Stimulated activated CD8-positive, alpha-beta memory T cell treated with anti-CD3 and anti-CD28 coated beads, Interleukin-12 subunit alpha, Interleukin-12 subunit beta, amount 100 ng/mL, for 24 hours (primary cell): ENCODE measurements around the gene RPL5.
"Not testable (repeated sequence)": the region's sequence is repeated elsewhere in the genome, so short reads cannot be mapped to it uniquely, and the experiment has no call there.

Experiments used
- DNase-seq: peaks from one replicate; pipeline ENCODE4 v3.0.0-alpha.2; 2020; ENCODE audit errors: extremely low read depth

RPL5 gene

DNA sequence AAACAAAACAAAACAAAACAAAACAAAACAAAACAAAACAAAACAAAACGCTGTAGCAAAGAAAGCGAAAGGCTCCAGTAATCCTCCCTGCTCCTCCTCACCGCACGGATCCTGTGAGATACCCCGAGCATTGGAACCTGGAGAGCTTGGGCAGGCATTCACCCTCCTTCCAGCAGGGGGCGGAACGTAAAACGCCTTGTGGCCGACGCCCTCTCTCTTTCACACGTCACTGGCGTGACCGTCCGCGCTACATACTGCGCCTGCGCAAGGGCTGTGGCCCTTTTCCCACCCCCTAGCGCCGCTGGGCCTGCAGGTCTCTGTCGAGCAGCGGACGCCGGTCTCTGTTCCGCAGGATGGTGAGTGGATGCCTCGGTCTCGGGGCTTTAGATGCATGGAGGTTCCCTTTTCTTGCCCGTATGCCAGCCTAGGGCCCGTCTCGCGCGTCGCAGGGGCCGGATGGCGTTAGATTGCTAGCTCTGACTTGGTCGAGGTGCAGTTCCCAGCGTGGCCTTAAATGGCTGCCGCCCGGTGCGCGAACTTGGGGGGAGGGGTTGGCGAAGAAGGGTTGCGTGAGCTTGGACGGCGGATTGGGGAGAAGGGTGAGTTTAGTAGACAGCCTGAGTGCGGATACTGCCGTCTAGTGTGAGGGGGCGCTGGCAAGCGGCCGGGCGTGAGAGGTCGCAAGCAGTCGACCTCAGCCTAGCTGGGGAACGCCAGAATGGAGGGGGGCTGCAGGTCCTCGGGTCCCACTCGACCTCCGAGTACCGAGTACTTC lies at the start of gene RPL5:
Gene RPL5, plus strand, starts transcription at position 279 of the 775 bp plus-strand sequence. Its CDS starts 75 bp downstream, at position 354.
- DNase-seq: peak; percentile 93

DNA sequence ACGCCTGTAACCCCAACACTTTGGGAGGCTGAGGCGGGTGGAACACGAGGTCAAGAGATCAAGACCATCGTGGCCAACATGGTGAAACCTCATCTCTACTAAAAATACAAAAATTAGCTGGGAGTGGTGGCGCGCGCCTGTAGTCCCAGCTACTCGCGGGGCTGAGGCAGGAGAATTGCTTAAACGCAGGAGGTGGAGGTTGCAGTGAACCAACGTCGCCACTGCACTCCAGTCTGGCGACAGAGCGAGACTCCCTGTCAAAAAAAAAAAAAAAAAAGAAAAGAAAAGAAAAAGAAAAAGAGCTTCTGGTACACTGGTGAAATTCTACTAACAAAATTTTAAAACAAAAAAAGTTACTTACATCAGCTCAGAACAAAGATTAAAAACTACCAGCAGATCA lies 48.3 kb upstream of the RPL5 start:
- not testable (repeated sequence) for DNase-seq

DNA sequence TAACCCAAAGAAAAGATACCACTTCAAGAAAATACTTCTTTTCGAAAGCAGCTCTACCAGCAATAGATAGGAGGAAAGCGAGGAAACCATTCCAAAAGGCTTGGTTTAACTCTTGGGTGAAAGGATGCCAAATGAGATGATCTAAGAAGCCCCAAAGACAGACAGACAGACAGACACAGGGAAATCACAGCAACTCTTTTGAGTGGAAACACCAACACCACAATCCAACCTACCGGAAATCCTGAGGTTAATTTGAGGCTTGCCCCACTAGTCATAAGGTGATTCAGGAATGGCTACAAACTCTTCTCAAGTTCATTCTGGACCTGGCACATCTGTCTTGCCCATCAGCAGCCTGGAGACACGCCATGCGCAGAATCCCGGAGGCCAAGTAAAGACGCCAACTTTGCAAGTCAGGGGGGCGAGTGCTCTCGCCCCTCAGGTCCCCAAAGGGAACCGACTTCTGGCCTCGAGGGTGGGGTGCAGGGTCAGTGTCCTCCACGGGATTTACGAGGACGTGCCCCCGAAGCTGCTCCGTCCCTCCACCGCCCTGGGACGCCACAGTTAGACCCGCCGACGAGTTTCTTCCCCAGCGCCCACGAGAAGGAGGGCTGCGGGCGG lies 47.7 kb upstream of the RPL5 start:
- no peak for DNase-seq

DNA sequence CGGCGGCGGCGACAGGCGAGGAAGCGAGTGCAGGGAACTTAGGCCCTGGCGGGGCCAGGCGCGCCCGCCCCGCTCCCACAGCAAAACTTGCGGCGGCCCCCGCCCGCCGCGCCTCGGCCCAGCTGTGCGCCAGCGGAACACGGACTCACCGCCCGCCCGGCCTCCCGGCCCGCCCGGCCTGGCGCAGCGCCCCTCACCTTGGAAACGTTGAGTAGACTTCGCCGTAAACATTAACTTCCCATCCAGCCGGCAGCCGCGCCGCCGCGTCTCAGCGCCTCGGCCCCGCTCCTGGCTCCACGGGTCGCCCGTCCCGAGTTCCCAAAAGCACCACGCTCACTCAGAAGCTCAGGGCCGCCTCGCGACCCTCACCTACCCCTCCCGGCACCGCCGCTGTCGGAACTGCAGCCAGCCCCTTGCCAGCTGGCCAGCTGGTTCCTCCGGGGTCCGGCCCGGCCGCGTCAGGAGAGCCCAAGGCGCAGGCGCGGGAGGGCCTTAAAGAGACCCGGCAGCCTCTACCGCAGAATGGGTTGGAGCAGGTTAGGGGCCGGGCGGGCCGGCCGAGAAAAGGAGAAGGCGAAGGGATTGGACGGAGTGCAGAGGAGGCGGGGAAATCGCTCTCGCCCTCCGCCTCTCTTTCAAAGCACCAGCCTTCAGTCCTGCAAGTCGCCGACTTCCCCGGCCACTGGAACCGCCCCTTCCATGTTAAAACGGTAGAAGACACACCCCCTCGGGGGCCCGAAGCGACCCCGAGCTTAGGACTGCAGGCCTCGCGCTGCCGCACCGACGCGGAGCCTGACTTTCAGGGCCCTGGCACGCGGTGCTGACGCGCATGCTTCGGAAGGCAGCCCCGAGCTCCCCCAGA lies 47.0 kb upstream of the RPL5 start, which contains the start of gene EVI5:
Gene EVI5, minus strand, starts transcription at position 470 of the 862 bp plus-strand sequence. CDS start 48,562 bp downstream, outside the sequence.
- peak; percentile 39 for DNase-seq

DNA sequence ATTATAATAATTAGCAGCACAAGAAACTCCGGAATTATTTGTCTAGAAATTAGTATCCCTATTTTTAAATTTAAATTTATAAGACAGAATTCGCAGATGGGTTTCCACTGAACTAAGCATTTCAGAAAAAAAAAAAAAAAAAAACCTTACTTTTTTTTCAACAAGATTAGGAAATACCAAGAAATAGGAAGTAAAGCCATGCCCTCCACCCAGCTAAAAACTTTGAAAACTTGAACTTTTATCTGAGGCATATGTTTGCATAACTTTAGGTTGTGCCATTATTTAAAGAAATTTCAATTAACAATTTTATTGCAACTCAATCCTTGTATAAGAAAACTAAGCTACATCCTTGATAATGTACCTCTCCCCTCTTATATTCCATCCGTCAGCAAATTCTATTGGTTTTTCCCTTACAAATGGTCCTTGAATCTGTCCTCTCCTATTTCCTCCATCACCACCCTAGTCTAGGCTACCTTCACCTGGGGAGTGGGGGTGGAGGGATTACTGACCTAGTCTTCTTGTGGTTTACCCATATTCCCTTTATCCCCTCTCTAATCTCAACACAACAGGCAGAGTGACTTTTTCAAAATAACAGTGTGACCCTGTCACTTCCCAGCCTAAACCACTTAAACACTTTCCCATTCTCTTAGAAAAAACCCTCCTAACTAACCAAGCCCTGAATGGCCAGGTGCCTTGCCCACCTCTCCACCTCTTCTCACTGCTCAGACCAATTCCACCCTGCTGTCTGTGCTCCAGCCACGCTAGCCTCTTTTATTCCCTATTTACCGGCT lies 45.5 kb upstream of the RPL5 start:
- no peak for DNase-seq

DNA sequence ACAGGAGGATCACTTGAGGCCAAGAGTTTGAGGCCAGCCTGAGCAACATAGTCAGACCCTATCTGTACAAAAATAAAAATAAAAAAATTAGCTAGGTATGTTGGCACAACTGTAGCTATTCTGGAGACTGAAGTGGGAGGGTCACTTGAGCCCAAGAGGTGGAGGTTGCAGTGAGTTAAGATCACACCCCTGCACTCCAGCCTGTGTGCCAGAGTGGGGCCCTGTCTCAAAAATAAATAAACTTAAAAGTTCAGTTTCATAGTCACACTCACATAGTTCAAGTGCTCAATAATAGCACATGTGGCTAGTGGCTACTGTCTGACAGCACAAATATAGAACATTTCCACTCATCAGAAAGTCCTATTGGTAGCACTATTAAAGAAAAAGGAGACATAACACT lies 41.8 kb upstream of the RPL5 start:
- DNase-seq: no peak

DNA sequence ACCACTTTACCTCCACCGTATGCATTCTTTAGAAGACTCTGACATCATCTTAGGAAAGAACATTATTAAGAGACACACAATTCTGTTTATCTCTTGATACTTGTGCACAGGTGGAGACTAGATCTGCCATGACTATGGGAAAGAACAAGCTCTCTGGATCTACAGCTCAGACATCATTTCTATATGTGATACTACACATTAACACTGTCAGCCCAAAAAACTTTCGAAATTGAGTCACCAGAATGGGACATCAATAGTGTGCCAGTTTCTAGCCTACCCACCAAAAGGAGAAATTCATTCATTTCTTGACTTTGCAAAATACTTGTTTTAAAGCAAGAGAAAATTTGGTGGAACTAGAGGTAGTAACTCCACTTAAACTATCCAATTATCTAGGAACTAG lies 41.0 kb upstream of the RPL5 start:
- DNase-seq: no peak

DNA sequence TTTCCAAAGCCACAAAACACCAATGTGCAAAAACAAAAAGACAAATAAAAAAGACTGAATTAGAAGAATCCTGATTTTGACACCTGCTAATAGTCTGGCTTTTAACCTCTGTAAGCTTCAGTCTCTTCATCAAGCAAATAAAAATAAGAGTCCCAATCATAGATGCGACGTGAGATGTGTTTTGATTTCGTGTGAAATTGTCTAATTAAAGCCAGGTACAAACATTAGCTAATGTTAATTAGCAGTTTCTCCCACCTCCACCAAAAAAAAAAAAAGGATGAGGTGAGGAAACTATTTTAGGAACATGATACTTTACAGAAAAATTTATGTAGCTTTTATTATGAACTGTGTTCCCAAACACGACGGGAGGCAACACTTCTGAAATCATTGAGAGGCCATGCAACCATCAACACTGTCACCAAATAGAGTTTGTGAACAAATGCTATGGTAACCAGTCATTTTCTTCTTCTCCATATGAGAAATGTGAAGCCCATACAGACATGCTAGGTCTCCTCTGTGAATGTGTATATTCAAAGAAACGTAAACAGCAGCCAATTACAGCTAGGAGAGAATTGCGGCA lies 40.3 kb upstream of the RPL5 start:
- no peak for DNase-seq

DNA sequence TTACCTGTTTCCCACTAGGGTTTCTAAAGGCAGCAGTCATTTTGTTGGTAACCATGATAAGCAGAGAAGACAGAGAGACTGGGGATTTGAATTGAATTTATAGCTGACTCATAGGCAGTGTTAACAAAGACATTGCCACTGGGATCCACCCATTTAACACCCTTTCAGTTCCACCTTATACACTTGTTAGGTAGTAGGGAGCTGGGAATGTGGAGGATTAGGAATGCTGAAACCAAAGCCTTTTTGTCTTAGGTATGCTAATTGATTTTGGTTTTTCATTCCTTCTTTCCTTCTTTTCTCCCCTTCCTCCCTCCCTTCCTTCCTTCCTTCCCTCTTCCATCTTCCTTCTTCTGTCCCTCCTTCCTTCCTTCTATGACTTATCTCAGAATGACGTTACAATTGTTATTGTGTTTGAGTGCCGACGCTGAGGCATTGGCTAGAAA lies 39.5 kb upstream of the RPL5 start:
- no peak for DNase-seq

DNA sequence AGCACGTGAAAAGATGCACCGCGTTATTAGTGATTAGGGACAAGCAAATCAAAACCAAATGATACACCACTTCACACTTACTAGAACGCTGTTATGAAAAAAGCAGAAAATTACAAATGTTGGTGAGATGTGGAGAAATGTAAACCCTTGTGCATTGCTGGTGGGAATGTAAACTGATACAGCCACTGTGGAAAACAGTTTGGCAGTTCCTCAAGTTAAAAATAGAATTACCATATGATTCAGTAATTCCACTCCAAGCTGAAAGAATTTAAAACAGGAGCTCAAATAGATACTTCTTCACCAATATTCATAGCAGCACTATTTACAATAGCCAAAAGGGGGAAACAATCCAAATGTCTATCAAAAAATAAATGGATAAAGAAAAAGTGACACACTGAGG lies 36.7 kb upstream of the RPL5 start:
- DNase-seq: no peak

DNA sequence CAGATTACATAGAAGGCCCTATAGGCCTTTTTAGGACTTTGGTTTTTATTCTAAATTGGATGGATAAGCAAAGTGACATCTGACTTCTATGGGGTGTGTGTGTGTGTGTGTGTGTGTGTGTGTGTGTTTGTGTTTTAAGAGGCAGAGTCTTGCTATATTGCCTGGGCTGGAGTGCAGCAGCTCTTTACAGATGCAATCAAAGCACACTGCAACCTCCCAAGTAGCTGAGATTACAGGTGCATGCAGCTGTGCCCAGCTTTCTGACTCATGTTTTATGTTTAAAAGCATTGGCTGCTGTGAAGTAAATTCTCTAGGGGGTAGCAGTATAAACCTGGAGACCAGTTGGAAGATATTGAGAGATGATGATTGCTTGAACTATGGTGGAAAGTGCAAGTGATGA lies 34.5 kb upstream of the RPL5 start:
- DNase-seq: no peak

DNA sequence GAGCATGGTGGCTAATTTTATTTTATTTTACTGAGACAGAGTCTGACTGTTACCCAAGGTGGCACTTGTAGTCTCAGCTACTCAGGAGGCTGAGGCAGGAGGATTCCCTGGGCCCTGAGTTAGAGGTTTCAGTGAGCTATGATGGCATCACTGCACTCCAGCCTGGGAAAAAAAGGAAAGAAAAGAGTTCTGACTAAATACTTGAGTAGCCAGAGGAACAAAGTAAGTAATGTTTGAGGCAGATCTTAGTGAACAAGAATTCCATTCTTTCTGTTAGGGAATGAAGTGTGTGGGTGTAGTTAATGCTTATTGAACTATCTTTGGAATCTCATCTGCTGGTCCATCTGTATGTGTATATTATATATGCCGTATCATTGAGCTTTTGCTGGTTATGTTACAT lies 33.9 kb upstream of the RPL5 start:
- DNase-seq: no peak

DNA sequence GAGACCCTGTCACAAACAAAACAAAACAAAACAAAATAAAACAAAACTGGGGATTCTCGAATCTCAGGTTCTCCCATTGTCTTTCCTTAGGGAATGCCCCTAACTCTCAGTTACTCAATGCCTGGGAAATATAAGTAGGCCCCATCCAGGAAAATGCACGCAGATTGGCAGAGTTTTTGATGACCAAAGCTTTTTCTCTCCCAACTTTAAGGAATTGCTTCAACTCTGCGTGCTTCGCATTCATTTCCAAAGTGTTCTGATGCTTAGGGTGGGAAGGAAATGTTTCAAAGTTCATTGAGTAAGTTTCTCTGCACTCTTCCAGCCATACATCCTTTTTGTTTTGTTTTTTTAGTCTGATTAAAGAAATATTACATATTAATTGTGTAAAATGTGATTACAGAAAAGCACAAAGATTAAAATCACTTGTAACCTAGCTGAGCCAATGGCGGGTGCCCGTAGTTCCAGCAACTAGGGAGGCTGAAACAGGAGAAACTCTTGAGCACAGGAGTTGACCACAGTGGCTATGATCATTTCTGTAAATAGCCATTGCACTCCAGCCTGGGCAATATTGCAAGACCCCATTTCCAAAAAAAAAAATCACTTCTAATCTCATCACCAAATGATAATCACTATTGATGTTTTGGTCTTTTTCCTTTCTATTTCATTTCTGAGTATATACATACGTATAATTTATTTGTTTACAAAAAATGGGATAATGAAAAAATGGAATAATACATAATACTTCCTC lies 28.5 kb upstream of the RPL5 start:
- DNase-seq: no peak

DNA sequence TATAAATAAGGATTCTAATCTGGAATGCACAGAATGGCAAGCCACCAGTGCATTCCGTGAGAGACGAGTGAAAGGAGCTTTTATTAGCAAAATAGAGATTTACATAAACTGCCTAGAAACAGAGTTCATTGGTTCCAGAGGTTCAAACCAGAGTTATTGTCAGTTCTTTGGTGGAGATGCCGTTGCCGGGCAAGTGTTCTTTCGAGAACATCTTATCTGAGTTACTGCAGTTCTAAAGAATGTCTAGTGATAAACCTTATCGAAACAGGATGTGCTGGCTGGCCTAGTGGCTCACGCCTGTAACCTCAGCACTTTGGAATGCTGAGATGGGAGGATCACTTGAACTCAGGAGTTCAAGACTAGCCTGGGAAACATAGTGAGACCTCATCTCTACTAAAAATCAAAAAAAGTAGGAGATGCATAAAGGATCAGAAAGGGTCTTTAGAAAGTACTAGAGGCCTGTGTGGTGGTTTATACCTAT lies 27.1 kb upstream of the RPL5 start:
- no peak for DNase-seq

DNA sequence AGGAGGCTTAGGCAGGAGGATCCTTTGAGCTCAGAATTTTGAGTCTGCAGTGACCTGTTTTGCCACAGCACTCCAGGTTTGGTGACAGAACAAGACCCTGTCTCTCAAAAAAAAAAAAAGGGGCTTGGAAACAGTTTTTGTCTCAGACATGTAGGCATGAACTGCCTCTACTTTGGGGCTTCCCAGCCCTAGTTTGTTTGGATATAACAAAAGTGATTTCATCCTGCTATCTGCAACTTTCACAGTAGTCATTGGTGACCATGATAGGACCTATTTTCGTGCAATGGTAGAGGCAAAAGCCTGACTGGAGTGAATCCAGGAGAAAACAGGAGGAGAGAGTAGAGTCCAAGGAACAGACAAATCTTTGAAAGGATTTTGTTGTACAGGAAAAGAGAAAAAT lies 26.6 kb upstream of the RPL5 start:
- no peak for DNase-seq

DNA sequence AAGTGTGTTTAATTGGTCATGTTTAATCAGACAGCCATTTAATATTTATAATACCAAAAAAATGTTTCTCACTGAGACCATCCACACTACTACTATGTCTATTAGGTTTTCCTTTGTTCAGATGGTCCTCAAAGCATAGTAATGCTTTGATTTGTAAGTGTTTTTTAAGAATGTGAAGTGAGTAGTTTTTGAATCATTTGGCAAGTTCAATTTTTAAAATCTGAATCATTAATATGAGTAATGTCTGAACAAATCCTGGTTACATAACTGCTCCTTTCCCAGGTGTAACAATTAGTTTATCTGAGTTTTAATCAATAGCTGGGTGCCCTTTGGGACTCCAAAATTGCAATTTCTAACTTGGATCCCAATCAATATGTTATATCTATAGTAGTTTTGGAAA lies 23.5 kb upstream of the RPL5 start:
- no peak for DNase-seq

DNA sequence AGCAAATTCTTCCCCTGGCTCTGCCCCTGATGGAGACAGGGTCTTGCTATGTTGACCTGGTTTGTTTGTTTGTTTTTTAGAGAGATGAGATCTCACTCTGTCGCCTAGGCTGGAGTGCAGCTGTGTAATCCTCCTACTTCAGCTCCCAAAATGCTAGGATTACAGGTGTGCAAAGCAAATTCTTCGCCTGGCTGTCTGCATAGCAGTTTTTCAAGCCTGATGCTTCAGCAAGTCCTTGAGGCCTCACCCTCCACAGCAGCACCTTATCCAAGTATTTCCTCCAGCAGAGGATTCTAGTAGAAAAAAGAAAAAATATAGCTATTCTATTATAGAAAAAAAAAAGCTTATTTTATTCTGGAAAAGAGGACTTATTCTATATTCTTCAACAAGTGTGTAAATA lies 15.1 kb upstream of the RPL5 start:
- DNase-seq: no peak

DNA sequence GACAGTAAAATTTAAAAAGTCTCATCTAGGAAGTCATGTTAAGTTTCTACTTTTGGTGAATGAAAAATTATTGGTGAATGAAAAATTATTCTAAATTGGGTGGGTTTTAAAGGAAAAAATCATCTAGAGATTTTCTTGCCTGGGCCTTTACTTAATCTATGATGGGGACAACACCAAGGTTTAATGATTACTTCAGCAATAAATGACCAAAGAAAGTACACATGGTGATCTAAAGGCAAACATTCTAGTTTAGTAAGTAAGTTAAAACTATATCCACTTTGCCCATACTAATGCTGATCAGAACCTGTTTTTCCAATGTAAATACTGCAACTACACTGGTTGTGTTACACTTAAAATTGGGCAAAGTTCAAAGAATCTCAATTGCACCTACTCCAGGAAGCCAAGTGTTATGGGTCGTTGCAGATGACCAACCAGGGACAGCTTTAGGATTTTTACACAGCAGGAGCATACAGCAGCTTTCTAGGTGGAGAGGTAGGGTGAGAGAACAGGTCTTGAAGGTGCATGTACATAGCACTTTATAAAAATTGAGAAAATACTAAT lies 14.6 kb upstream of the RPL5 start:
- no peak for DNase-seq

DNA sequence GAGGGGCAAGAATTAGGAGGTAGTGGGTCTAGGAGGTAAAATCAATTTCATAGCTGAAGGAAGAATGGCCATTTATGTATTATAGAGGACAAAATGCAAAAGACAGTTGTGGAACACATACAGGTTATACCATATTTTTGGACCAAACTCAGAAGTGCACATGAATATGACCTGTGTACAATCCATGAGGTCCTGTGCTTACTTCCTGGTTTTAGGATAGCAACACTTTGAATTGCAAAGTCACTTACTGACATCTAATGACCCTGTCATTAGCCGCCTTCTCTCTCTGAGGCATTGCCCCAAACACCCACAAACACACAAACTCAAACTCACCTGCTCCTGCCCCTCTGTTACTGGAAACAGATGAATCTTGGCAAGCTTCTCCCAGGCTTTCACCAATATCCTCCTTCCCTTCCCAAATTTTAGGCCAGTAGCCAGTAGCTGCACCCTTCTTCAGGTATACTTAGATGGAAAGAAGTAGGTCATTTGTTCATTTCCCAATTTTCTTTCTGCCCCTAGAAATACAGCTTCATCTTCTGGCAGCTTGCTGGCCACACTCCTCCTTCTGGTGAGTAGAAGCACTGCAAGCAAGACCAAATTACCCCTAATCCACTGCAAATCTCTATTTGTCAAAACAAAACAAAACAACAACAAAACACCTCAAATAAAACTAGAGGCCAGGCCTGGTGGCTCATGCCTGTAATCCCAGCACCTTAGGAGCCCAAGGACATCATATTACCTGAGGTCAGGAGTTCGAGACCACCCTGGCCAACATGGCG lies 13.7 kb upstream of the RPL5 start:
- DNase-seq: no peak
